Nephron progenitor cell (in vitro differentiated cells): ENCODE measurements around the gene CLCNKB.
"Not testable (repeated sequence)": the region's sequence is repeated elsewhere in the genome, so short reads cannot be mapped to it uniquely, and the experiment has no call there.

ENCODE experiments used
- DNase-seq: peaks from one replicate; pipeline ENCODE4 v3.0.0; 2021
- H3K27ac Mint-ChIP-seq: 2 replicates; pipeline ENCODE4 v1.8.0; 2021; ENCODE audit warnings: mild to moderate bottlenecking, moderate library complexity, mixed read lengths
- H3K27me3 Mint-ChIP-seq: 2 replicates; pipeline ENCODE4 v1.8.0; 2021; ENCODE audit warnings: mild to moderate bottlenecking, low read depth, mixed read lengths; ENCODE audit not compliant: poor library complexity
- H3K36me3 Mint-ChIP-seq: 2 replicates; pipeline ENCODE4 v1.8.0; 2021; ENCODE audit warnings: low read depth, mixed read lengths
- H3K4me1 Mint-ChIP-seq: 2 replicates; pipeline ENCODE4 v1.8.0; 2021; ENCODE audit warnings: mixed read lengths
- H3K4me3 Mint-ChIP-seq: 2 replicates; pipeline ENCODE4 v1.8.0; 2021; ENCODE audit warnings: mild to moderate bottlenecking, moderate library complexity, mixed read lengths
- H3K9me3 Mint-ChIP-seq: 2 replicates; pipeline ENCODE4 v1.8.0; 2021; ENCODE audit warnings: mild to moderate bottlenecking, moderate library complexity, mixed read lengths
- TF ChIP-seq, protein P1 (sequence below): fragments of 200-600 bp; sonication (generic); IDR thresholded peaks from 2 replicates; pipeline ENCODE4 v1.5.0; 2021; ENCODE audit warnings: antibody characterized with exemption

CLCNKB gene

DNA sequence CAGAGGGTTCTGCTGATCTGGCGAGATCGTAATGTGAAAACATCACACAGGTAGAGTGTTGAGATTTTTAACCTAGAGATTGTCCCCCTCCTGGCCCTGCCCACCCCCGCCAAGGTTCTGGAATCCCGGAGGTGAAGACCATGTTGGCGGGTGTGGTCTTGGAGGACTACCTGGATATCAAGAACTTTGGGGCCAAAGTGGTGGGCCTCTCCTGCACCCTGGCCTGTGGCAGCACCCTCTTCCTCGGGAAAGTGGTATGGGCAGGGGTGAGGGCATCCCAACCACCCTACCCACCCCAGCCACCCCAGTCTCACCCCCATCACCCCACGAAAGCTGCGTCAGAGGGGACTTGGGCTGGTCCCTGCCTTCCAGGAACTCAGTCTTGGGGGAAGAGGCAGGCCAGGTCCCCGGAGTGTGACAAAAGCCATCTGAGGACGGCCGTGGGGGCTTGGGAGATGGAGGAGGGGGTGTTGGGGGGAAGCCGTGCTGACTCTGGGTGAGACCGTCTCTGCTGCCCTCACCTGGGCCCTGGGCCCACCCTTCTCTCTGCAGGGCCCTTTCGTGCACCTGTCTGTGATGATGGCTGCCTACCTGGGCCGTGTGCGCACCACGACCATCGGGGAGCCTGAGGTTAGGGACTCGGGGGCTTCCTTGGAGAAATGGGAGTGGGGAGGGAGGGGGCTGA, 4.4 kb downstream of the CLCNKB start:
- H3K27ac Mint-ChIP-seq: no peak overlapping the region

DNA sequence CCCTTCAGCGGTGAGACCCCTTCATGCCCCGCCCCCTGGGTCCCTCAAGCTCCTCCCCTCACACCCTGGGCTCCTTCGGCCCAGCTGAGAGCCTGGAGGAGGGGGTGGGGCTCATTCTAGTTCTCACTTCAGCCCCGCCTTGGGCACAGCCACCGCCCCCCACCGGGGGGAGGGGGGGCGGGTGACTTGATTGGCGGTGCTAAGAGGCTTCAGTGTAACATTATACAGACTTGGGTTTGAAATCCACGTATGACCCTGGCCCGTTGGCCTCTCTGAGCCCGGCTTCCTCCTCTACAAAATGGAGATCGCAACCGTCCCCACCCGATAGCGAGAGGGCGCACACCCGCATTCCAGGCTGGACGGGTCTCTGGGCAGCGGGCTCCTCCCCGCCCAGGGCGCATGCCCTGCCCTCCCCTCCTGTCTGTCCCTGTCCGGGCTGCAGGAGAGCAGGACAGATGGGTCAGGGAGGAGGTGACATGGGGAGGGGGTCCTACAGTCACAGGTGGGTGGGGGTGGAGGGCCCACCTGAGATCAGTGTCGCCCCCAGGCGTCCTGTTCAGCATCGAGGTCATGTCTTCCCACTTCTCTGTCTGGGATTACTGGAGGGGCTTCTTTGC, 5.1 kb downstream of the CLCNKB start:
- H3K4me1 Mint-ChIP-seq: peaks cover 25% of the 10 kb centered on the region
- no peaks in the 10 kb centered on the region for H3K27me3 Mint-ChIP-seq
- TF ChIP-seq, protein P1, sequence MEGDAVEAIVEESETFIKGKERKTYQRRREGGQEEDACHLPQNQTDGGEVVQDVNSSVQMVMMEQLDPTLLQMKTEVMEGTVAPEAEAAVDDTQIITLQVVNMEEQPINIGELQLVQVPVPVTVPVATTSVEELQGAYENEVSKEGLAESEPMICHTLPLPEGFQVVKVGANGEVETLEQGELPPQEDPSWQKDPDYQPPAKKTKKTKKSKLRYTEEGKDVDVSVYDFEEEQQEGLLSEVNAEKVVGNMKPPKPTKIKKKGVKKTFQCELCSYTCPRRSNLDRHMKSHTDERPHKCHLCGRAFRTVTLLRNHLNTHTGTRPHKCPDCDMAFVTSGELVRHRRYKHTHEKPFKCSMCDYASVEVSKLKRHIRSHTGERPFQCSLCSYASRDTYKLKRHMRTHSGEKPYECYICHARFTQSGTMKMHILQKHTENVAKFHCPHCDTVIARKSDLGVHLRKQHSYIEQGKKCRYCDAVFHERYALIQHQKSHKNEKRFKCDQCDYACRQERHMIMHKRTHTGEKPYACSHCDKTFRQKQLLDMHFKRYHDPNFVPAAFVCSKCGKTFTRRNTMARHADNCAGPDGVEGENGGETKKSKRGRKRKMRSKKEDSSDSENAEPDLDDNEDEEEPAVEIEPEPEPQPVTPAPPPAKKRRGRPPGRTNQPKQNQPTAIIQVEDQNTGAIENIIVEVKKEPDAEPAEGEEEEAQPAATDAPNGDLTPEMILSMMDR: no peak
- no peaks in the 10 kb centered on the region for H3K36me3 Mint-ChIP-seq
- no peak overlapping the region for H3K27ac Mint-ChIP-seq
- no peaks in the 10 kb centered on the region for H3K9me3 Mint-ChIP-seq
- peak; percentile 95 for DNase-seq
- peak overlapping the region; percentile 71 for H3K4me3 Mint-ChIP-seq

More for the DNA sequence above, 4.4 kb downstream of the CLCNKB start:
- Mint-ChIP-seq H3K9me3 (no peaks in the 10 kb centered on the region), H3K36me3 (no peaks in the 10 kb centered on the region), H3K4me3 (peak overlapping the region; percentile 36), H3K27me3 (peaks cover 3% of the 10 kb centered on the region), H3K4me1 (peaks cover 29% of the 10 kb centered on the region)
- TF ChIP-seq, protein P1: no peak
- no peak for DNase-seq

DNA sequence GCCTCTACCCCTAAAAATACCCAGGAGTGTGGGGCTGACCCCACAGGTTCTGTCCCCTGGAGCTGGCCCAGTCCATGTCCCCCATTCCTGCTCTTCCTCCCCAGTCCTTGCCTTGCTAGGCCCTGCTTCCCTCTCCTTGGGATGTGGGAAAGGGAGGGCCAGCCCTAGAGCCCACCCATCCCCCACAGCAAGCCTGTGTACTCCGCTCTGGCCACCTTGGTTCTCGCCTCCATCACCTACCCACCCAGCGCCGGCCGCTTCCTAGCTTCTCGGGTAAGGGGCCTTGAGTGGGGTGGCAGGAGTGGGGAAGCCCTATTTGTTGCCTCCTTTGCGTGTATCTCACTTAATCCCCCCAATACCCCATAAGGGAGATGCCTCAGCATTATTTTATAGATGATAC, 6.7 kb downstream of the CLCNKB start:
- peaks cover 9% of the 10 kb centered on the region for H3K27me3 Mint-ChIP-seq
- no peak overlapping the region for H3K27ac Mint-ChIP-seq
- peaks cover 20% of the 10 kb centered on the region for H3K4me1 Mint-ChIP-seq
- no peak for DNase-seq
- H3K9me3 Mint-ChIP-seq: no peaks in the 10 kb centered on the region
- peak overlapping the region; percentile 64 for H3K4me3 Mint-ChIP-seq
- TF ChIP-seq, protein P1: no peak
- H3K36me3 Mint-ChIP-seq: no peaks in the 10 kb centered on the region

DNA sequence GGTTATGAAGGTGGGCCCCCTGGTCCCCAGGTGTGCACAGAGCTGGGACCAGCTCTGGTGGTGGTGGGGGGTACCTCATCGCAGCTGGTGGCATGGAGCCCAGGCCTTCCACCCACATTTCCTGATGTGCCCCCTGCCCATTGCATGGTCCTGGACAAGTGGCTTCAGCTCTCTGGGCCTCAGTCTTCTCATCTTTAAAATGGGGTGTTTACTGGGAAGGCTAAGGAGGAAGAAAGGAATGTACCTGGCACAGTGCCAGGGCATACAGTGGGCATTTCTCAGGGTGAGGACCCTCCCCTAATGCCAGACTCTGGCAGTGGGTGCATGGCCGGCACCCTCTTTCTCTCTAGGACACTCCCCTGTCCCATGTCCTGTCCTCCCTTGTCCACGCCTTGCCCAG, 7.5 kb downstream of the CLCNKB start:
- TF ChIP-seq, protein P1: no peak
- Mint-ChIP-seq H3K27ac (no peak overlapping the region), H3K4me1 (peaks cover 24% of the 10 kb centered on the region), H3K9me3 (no peaks in the 10 kb centered on the region), H3K4me3 (no peak overlapping the region), H3K27me3 (peaks cover 9% of the 10 kb centered on the region), H3K36me3 (no peaks in the 10 kb centered on the region)
- no peak for DNase-seq

DNA sequence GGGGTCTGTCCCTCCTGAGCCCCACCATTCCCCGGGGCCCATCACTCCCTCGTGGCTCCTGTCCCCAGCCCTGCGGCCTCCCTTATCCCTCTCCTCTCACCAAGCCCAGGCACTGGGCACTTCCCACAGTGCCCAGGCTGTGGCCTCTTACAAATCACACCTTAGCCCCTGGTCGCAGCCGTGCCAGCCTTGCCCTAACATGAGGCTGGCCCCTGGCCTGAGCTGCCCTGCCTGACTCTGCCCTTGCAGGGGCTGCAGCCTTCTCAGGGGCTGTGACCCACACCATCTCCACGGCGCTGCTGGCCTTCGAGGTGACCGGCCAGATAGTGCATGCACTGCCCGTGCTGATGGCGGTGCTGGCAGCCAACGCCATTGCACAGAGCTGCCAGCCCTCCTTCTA, 8.4 kb downstream of the CLCNKB start:
- H3K27me3 Mint-ChIP-seq, H3K36me3 Mint-ChIP-seq, H3K27ac Mint-ChIP-seq, H3K4me3 Mint-ChIP-seq, H3K9me3 Mint-ChIP-seq, DNase-seq: not testable (repeated sequence)
- H3K4me1 Mint-ChIP-seq: peaks cover 27% of the 10 kb centered on the region

DNA sequence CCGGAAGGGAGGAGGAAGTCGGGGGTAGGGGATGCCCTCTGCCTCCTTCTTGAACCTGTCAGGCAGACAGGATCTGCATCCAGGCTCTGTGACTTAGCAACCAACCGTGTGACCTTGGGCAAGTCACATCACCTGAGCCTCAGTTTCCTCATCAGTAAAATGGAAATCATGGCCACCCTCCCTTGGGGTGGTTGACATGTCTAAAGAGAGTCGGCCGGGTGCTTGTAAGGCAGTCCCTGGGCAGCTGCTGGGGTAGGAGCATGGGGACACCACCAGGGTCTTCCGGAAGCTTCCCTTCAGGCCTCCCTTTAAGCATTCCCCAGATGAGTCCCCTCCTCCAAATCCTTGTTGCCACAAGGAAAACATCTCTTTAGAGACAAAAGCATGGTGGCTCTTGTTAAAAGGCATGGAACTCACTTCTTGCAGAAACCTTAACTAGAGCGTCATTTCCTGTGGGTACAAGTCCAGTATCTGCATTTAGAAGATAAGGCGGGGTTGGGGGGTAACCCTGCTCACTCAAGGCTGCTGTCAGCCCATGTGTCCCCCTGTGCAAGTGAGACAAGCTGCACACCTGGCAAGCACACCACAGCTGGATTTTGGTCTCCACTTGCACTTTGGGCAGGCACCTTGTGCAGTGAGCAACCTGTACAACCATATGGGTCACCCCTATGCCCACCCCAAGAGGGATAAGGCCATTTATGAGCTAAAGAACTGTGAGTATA, 10.4 kb downstream of the CLCNKB start:
- Mint-ChIP-seq H3K4me1 (peaks cover 21% of the 10 kb centered on the region), H3K36me3 (no peaks in the 10 kb centered on the region), H3K27me3 (peaks cover 9% of the 10 kb centered on the region), H3K9me3 (no peaks in the 10 kb centered on the region), H3K4me3 (no peak overlapping the region), H3K27ac (no peak overlapping the region)
- TF ChIP-seq, protein P1: no peak
- DNase-seq: no peak
